GM04503 (cell line): ENCODE results near the gene PRAMEF1.
A peak's percentile ranks its signal among the peaks of the same experiment; 100 is the strongest.
"Not testable (repeated sequence)": the region's sequence is repeated elsewhere in the genome, so short reads cannot be mapped to it uniquely, and the experiment has no call there.

ENCODE experiments used
- DNase-seq: peaks from one replicate; pipeline ENCODE4 v3.0.0-alpha.2; 2012; ENCODE audit warnings: low read depth

The PRAMEF1 gene

DNA sequence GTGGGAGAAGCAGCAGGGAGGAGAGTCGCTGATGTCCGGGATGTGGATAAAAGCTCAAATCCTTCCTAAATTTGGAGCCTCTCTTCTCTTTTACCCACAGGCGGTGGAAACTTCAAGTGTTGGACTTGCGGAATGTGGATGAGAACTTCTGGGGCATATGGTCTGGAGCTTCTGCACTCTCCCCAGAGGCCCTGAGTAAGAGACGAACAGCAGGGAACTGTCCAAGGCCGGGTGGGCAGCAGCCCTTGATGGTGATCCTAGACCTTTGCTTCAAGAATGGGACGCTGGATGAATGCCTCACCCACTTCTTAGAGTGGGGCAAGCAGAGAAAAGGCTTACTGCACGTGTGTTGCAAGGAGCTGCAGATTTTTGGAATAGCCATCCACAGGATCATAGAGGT lies 15.8 kb upstream of the PRAMEF1 start:
- DNase-seq: no peak

DNA sequence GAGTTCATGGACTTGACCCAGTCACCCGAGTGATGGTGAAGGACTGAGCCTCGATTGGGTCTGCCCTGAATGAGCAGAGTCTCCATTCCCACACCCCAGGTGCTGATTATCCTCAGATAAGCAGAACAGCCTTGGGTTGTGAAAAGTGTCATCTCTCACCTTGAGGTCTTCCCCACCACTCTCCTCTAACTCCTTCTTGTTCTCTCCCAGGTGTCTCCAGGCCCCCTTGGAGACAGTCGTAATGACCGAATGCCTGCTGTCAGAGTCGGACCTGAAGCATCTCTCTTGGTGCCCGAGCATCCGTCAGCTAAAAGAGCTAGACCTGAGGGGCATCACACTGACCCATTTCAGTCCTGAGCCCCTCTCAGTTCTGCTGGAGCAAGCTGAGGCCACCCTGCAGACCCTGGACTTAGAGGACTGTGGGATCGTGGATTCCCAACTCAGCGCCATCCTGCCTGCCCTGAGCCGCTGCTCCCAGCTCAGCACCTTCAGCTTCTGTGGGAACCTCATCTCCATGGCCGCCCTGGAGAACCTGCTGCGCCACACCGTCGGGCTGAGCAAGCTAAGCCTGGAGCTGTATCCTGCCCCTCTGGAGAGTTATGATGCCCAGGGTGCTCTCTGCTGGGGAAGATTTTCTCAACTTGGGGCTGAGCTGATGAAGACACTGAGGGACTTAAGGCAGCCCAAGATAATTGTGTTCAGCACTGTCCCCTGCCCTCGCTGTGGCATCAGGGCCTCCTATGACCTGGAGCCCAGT lies 14.2 kb upstream of the PRAMEF1 start:
- no peak for DNase-seq

DNA sequence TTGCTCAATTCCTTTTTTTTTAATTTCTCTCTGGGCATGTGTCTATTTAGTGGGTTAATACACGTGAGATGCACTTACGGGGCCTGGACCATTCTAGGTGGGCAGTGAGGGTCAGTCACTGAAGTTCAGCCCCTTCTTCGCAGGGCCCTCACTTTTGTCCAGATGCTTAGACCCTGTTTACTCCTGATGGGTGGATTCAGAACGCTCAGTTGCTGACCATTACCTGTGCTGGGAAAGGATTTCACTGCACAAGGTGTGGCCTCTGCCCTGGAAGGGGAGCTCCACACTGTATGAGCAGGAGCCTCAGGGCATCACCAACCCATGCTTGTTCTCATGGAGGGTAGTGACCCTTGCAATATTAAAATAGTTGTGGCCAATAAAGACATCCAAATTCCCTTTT lies 13.1 kb upstream of the PRAMEF1 start:
- DNase-seq: no peak

DNA sequence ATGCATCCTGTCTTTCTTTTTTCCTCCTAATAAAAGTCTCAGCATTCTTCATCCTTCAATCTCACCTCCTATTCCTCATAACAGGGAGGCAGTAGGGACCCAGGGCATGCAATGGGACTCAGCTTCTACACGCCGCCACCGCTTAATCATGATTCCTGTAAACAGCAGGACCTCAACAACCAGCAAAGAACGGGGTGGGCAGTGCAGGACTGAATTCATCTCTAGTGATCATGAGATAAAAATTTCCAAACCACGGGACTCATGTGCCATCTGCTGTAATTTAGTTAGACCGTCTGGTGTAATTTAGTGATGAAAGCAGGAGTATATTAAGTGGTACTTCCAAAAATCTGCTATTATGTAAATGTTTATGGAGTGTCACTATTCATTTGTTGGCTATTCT lies 12.3 kb upstream of the PRAMEF1 start:
- no peak for DNase-seq

DNA sequence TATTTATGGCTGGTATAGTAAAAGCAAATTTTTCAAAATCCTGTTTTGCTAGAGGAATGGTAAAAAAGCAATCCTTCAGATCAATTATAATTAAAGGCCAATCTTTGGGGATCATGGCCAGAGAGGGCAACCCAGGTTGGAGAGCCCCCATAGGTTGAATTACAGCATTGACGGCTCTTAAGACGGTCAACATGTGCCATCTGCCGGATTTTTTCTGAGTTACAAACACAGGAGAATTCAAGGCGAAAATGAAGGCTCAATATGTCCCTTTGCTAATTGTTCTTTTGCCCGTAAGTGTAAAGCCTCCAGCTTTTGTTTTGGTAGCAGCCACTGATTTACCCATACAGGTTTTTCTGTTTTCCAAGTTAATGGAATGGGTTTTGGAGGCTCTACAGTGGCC lies 9.7 kb upstream of the PRAMEF1 start:
- DNase-seq: not testable (repeated sequence)

DNA sequence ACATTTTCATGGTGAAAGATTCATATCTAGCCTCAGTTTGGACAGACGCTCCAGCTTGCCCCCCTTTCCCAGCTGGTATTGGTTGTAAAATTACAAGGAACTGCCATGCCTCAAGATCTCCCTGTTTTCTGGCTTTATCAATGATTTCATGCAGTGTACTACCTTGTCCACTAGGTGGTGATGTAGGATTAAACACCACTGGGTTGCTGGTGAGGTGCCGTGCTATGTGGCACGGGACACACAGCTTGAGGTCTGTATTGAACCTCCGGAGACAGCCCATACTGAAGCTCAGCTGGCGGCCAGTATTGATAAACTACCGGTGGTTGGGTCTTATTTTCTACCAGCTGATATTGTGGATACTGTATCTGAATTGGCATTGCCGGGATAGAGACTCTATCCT lies 7.4 kb upstream of the PRAMEF1 start:
- DNase-seq: not testable (repeated sequence)

DNA sequence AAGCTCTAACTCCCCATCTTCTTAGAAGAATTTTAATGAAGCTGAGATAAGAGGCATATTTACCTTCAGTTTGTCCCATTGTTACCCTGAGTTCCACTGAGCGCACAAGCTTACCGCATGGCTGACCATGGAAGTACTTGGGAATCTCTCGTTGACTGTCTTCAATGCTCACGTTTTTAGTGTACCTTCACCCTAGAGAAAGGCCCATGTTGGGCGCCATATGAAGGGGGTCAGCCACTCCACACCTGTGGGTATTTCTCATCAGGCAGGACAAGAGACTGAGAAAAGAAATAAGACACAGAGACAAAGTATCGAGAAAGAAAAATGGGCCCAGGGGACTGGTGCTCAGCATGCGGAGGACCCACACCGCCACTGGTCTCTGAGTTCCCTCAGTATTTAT lies 6.5 kb upstream of the PRAMEF1 start:
- DNase-seq: not testable (repeated sequence)

DNA sequence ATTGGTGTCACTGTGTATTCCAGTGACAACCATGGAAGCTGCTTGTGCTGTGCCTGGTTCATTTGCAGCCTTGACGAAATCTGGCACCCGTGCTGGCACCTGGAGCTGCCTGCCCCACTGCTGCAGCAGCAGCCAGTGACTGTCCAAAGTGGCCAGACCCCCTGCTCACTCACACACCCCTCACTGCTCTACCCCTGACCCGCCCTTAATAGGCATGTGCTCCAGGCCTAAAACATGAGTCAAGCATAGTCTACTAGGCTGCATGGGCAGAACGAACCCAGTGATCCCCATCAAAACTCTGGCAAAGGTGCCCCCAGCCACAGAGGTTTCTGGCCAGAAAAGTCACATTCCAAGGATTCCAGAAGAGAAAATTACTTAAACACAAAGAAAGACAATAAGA lies 7.7 kb downstream of the PRAMEF1 start:
- peak; percentile 8 for DNase-seq

DNA sequence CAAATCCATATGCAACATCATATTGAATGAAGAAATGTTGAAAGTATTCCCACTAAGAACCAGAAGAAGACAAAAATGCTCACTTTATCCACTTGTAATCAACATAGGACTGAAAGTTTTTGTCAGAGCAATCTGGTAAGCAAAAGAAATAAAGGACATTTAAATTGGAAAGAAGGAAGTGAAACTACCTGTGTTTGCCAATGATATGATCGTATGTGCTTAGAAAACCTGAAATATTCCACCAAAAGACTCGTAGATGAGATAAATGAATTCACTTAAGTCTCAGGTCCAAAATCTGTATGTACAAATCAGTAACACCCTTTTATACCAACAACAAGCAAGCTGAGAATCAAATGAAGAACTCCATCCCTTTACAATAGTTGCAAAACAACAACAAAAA lies 8.5 kb downstream of the PRAMEF1 start:
- no peak for DNase-seq

DNA sequence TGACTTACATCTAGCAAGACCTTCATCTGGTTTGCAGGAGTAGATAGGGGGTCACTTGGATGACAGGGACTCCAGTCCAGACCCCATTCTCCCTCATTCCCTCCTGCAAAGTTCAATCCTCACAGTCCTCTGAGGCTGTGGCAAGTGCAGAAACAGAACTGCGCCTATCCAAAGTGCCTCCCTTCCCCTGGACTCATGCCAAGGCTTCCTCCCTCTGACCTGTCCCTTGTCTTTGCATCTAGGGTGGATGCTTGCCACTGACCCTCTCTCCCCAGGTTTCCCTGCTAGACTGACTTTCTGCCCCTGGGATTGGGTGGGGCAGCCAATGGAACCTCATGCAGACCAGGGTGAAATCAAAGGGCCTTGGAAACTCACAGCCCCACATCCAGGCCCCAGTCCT lies 18.7 kb downstream of the PRAMEF1 start:
- DNase-seq: no peak

DNA sequence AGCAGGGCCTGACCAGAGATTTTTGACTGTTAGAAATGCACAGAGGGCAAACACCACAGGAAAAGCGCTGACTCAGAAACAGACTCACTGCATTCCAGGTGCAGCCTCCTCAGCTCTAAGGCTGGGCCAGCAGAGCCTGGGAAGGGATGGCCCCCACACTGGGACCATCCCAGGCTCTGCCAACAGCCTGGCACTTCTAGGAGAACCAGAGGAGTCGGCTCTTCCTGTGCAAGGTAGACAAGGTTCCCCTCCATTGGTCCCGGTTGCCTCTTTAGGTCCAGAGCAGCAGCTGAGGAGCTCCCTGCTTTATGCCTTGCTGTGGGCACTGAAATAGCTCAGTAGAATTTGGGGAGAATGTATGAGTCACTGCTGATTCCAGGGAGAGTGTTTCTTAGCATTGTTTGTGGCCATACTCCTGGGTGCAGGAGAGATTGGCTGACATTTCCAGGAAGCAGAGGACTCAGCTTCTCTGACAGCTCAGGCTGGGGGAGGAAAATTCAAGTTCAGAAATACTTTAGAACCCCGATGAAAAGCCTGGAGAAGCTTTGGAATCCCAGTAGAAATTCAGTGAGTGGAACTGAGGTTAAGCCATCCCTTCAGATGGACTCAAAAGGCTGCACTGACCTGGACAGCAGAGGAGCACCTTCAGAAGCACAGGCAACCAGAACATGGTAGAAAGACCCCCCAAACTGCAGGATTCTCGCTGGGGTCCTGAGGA lies 19.7 kb downstream of the PRAMEF1 start:
- peak; percentile 65 for DNase-seq

DNA sequence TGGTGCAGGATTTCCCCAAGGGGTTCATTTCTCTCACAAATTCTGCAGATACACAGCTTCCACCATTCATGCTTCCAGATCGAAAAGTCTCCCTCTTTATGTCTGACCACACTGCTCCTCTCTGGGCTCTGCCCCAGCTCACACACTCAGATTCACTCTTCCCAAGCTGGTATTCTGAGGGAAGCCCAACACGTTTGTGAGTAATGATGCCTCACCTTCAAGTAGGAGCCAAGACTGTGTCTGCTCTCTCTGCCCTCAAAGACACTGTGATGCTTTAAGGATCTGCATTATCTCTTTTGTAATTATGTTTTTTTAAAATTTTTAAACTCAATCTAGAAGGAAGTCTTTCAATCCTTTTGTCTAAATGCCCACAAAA lies 20.2 kb downstream of the PRAMEF1 start:
- DNase-seq: peak; percentile 27

DNA sequence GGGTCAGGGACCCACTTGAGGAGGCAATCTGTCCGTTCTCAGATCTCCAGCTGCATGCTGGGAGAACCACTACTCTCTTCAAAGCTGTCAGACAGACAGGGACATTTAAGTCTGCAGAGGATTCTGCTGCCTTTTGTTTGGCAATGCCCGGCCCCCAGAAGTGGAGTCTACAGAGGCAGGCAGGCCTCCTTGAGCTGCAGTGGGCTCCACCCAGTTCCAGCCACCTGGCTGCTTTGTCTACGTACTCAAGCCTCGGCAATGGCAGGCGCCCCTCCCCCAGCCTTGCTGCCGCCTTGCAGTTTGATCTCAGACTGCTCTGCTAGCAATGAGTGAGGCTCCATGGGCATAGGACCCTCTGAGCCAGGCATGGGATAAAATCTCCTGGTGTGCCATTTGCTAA lies 27.9 kb downstream of the PRAMEF1 start:
- not testable (repeated sequence) for DNase-seq

DNA sequence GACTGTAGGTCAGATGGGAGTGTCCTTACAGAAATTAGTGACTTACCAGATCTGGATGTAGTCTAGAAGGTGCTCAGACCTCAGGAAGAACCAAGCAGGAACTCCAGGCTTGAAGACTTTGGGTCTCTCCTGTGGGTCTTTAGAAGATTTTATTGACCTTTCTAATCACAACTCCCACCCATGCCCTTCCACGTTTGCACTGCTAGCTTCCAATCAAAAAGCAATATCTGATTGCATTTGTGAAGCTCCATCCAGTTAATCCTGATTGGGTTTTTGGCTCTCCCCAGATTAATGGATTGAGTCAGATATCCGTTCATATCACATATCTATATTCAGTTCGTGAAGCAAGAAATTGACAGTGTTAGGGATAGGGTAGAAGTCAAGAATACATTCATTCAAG lies 40.1 kb downstream of the PRAMEF1 start, which contains the start of gene PRAMEF11:
Gene PRAMEF11, minus strand, starts transcription at position 101 of the 400 bp plus-strand sequence. CDS start 2,621 bp downstream, outside the sequence.
- not testable (repeated sequence) for DNase-seq

DNA sequence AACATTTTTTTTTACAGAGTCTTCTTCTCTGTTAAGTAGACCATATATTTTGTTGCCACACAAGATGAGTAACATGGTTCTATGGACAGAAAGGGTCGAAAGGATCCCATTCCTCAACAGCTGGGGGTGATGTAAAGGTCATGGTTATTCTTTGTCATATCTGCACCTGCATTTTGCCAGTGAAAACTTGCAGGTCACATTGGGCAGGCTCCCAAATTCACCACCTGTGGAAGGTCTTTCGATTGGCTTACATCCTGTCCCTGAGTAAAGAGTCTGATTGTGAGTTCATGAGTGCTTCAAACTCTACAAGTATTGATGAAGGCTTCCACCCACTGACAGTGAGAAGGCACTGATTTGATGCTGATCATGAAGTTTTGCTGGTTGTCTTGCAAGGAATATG lies 42.1 kb downstream of the PRAMEF1 start:
- not testable (repeated sequence) for DNase-seq
